Inferior parietal cortex (tissue), 1 donor: ENCODE data around the gene PPARA.

ENCODE experiments used
- DNase-seq: peaks from one replicate; pipeline ENCODE4 v3.0.0-alpha.2; 2016; ENCODE audit errors: extremely low spot score

Gene PPARA

DNA sequence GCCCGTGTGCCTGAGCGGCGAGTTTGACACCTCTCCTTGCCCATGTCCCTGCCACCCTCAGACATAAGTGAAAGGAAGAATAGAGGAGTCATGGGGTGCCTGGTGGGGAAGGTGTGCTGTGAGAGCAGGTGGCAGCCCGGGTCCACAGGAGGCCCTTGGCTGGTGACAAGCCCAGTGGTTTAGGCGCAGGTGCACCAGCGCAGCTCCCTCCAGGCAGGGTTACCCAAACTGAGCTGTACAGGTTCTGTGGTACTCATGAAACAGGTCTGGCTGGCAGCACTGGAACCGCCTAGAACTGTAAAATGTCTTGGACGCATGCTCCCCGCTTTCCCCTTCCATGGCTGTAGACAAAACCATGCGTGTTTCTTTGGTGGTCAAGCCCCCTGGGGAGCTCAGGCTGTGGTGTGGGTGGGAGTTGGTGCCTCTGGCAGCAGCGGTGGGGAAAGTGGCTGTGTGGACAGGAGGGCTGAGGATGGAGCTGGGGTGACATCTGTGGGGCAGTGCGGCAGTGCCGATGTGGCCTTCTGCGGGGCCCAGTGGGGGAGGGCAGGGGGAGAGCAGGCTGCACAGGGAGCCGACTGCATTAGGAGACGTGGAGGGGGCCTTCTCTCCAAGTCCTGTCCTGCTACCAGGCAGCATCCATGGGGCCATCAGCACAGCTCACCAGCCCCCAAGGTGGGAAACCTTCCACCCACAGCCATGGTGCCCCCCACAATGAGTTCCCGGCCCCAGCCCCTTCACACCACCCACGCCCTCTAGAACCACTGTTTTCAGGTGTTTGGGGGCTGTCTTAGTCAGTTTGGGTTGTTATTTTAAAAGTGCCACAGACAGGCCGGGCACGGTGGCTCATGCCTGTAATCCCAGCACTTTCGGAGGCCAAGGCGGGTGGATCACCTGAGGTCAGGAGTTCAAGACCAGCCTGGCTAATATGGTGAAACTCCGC lies 140.8 kb downstream of the PPARA start:
- DNase-seq: no peak

DNA sequence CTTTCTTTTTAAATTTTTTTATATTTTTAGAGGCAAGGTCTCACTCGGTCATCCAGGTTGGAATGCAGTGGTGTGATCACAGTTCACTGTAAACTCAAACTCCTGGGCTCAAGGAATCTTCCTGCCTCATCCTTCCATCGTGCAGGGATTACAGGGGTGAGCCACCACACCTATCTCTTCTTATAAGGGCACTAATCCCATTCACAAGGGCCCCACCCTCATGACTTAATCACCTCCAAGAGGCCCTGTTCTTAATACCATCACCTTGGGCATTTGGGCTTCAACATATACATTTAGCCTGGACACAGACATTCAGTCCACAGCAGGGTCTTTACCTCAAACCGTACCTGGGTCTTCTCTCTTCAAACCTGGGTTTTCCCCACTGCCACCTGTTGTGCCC lies 141.8 kb downstream of the PPARA start:
- no peak for DNase-seq

DNA sequence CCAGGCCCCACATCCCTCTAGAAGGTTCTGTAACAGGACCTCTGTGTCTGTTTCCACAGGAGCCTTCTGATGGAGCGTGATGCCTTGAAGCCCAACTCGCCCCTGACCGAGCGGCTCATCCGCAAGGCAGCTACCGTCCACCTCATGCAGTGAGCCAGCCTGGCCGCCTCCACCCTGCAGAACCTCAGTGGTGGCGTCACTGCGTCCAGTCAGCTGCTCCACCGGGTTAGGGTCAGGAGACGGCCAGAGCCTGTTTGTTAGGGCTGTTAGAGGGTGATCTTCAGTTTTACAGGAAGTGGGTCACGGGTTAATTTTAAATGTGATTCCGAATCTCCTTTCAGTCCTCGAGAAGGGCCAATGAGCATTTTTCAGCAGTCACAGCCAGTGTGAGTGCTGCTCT lies 142.4 kb downstream of the PPARA start:
- DNase-seq: no peak
